ENCODE results near the gene LMF1. TPM values are rescaled to one million over a fixed set of nuclear protein-coding genes. Genes with fewer than 3 reads are reported as not detected.

LMF1 gene
- total and polyA plus RNA-seq, 12 donors: 5.1 to 15.4 (median 7.6) TPM

- ATAC-seq: no peak
- intact Hi-C loops (cut with DNase I): loop anchor here in 1 of 10 donors (10.0 kb wide), 1 partner anchor 375 kb away; no protein-coding TSS in a partner anchor
- 55 to 58% methylated on average over 23 of the region's 23 CpGs for WGBS, 2 donors
Measured at GRCh38 chr16:819336-820043, 151.3 kb downstream of the LMF1 start.

GRCh38 chr16:818592-818991 is 152.2 kb downstream of the LMF1 start:
- DNase-seq: no peak
- Histone ChIP-seq H3K27me3 (peaks cover 3 to 97% (median 81%) of the 10 kb centered on the region in 7 donors), H3K36me3 (no peaks in the 10 kb centered on the region), H3K4me3 (no peak overlapping the region), H3K27ac (no peak overlapping the region), H3K9me3 (no peaks in the 10 kb centered on the region), H3K4me1 (peaks cover 0 to 6% (median 0%) of the 10 kb centered on the region in 9 donors)
- intact Hi-C loops (cut with DNase I): loop anchor here in 1 of 10 donors (10.0 kb wide), 1 partner anchor 376 kb away; no protein-coding TSS in a partner anchor
- WGBS, 2 donors: 77 to 84% methylated on average over 2 of the region's 2 CpGs
- TF ChIP-seq CTCF (IDR thresholded peaks at IDR 0.05): no peak
- no peak for ATAC-seq

More at GRCh38 chr16:819336-820043, 151.3 kb downstream of the LMF1 start:
- DNase-seq: no peak
- no peaks in the 10 kb centered on the region for H3K4me1 ChIP-seq
- H3K36me3 ChIP-seq: no peaks in the 10 kb centered on the region
- no peak overlapping the region for H3K4me3 ChIP-seq
- H3K27me3 ChIP-seq: peaks cover 0 to 97% (median 76%) of the 10 kb centered on the region in 7 donors
- no peak overlapping the region for H3K27ac ChIP-seq
- no peak for TF ChIP-seq CTCF (IDR thresholded peaks at IDR 0.05)
- H3K9me3 ChIP-seq: no peaks in the 10 kb centered on the region

GRCh38 chr16:818132-818531 is 152.7 kb downstream of the LMF1 start:
- ATAC-seq (no peak), DNase-seq (no peak)
- Histone ChIP-seq H3K4me3 (no peak overlapping the region), H3K9me3 (no peaks in the 10 kb centered on the region), H3K4me1 (peaks cover 0 to 11% (median 0%) of the 10 kb centered on the region in 9 donors), H3K27me3 (peaks cover 7 to 98% (median 81%) of the 10 kb centered on the region in 7 donors), H3K27ac (no peak overlapping the region), H3K36me3 (no peaks in the 10 kb centered on the region)
- TF ChIP-seq CTCF (IDR thresholded peaks at IDR 0.05): no peak
- WGBS, 2 donors: 64 to 84% methylated on average over 8 of the region's 8 CpGs
- intact Hi-C loops (cut with DNase I): loop anchor here in 1 of 10 donors (10.0 kb wide), 1 partner anchor 377 kb away; no protein-coding TSS in a partner anchor

- DNase-seq (no peak), ATAC-seq (no peak)
- no peak overlapping the region for H3K27ac ChIP-seq
- intact Hi-C loops (cut with DNase I): loop anchor here in 1 of 10 donors (10.0 kb wide), 1 partner anchor 378 kb away; no protein-coding TSS in a partner anchor
- peaks cover 7 to 100% (median 83%) of the 10 kb centered on the region in 7 donors for H3K27me3 ChIP-seq
- H3K9me3 ChIP-seq: peaks cover 0 to 3% (median 0%) of the 10 kb centered on the region in 11 donors
- no peak for TF ChIP-seq CTCF (IDR thresholded peaks at IDR 0.05)
- peaks cover 0 to 12% (median 0%) of the 10 kb centered on the region in 9 donors for H3K4me1 ChIP-seq
- H3K4me3 ChIP-seq: no peak overlapping the region
- H3K36me3 ChIP-seq: no peaks in the 10 kb centered on the region
- WGBS, 2 donors: 55 to 61% methylated on average over 71 of the region's 71 CpGs
Measured at GRCh38 chr16:817001-817906, 153.5 kb downstream of the LMF1 start.

Data from heart right ventricle (tissue), 16 donors.